HG02571 (cell line): ENCODE measurements around the gene NDUFS6.

Experiments
- ATAC-seq: cut with Tn5 transposase; IDR thresholded peaks from one replicate; pipeline ENCODE4 v1.9.1; 2021; ENCODE audit warnings: mild to moderate bottlenecking, moderate library complexity; ENCODE audit not compliant: unreplicated experiment

NDUFS6 gene

GRCh38 chr5:1801222-1801966, at the start of gene NDUFS6:
Gene NDUFS6 (plus strand): TSS chr5:1801407. CDS start chr5:1801418, 11 bp downstream.
- peak; percentile 51 for ATAC-seq

- no peak for ATAC-seq
Observed at GRCh38 chr5:1751864-1752822, 49.1 kb upstream of the NDUFS6 start.

GRCh38 chr5:1752881-1753280, 48.3 kb upstream of the NDUFS6 start:
- ATAC-seq, result no peak

GRCh38 chr5:1753490-1753889, 47.7 kb upstream of the NDUFS6 start:
- ATAC-seq, result no peak

GRCh38 chr5:1754531-1755220, 46.5 kb upstream of the NDUFS6 start:
- ATAC-seq, result no peak

GRCh38 chr5:1755321-1755949, 45.8 kb upstream of the NDUFS6 start:
- ATAC-seq, result no peak

GRCh38 chr5:1756481-1756880, 44.7 kb upstream of the NDUFS6 start:
- no peak for ATAC-seq

GRCh38 chr5:1757511-1757910, 43.7 kb upstream of the NDUFS6 start:
- ATAC-seq, result no peak

GRCh38 chr5:1758574-1758973, 42.6 kb upstream of the NDUFS6 start:
- ATAC-seq, result no peak

GRCh38 chr5:1759378-1759970, 41.7 kb upstream of the NDUFS6 start:
- ATAC-seq, result no peak

- no peak for ATAC-seq
Observed at GRCh38 chr5:1760231-1760630, 41.0 kb upstream of the NDUFS6 start.

- no peak for ATAC-seq
Observed at GRCh38 chr5:1760656-1761452, 40.4 kb upstream of the NDUFS6 start.

- ATAC-seq, result no peak
Observed at GRCh38 chr5:1761453-1761755, 39.8 kb upstream of the NDUFS6 start.

- ATAC-seq, result no peak
Observed at GRCh38 chr5:1762121-1762882, 38.9 kb upstream of the NDUFS6 start.

GRCh38 chr5:1762883-1763547, 38.2 kb upstream of the NDUFS6 start:
- ATAC-seq, result no peak

- ATAC-seq, result no peak
Observed at GRCh38 chr5:1763548-1763911, 37.7 kb upstream of the NDUFS6 start.

GRCh38 chr5:1763960-1764605, 37.1 kb upstream of the NDUFS6 start:
- ATAC-seq, result no peak

- no peak for ATAC-seq
Observed at GRCh38 chr5:1764606-1764960, 36.6 kb upstream of the NDUFS6 start.
